Body of pancreas (tissue), 4 donors: ENCODE results near the gene PDZD4.

Experiments used
- POLR2A ChIP-seq, 3 donors: fragments of 450-650 bp; IDR thresholded peaks; one replicate each; pipeline ENCODE4 v1.6.1; 2016; ENCODE audit warnings: antibody characterized with exemption in 3 of 3, mild to moderate bottlenecking in 2 of 3
- TF ChIP-seq, protein P1 (sequence below), 7 experiments: fragments of 450-650 bp in 4 of 7; fragments of 200-600 bp in 3 of 7; sonication (generic) in 3 of 7; IDR thresholded peaks; one replicate each; pipeline ENCODE4 v1.5.1; 2016 to 2019; ENCODE audit warnings: antibody characterized with exemption in 7 of 7

DNA sequence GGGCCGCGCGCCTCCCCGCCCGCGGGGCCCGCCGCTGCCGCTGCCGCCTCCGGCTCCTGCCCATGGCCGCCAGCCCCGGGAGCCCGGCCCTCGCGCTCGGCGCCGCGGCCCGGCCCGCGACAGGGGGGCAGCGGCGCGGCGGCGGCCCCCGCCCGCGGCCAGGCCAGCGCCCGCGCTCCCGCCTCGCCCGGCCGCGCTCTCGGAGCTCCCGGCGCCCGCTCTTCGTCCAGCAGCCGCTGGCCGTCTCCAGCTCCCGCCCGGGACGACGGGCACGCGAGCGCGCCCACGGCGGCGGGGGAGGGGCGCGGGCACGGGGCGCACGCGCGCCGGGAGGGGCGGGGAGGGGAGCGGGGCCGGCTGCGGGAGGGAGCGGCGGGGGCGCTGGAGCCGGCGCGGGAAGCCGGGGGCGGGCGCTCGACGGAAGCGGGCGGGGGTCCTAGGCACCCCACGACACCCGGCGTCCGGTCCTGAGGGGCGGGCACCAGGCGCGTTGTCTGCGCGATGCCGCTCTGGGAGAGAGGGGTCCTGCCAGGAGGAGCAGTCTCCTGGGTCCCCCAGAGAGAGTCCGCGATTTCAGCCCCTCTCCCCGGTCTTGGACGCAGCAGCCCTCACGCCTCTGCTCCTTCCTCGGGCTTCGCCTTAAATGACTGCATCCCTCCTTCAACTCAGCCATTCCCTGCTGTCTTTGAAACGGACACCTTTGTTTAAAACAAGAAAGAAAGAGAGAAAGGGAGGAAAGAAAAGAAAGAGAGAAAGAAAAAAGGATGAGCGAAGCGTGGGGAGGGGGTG lies 490 bp upstream of the PDZD4 start:
- no peak for TF ChIP-seq POLR2A (IDR thresholded peaks at IDR 0.05)
- TF ChIP-seq, protein P1, sequence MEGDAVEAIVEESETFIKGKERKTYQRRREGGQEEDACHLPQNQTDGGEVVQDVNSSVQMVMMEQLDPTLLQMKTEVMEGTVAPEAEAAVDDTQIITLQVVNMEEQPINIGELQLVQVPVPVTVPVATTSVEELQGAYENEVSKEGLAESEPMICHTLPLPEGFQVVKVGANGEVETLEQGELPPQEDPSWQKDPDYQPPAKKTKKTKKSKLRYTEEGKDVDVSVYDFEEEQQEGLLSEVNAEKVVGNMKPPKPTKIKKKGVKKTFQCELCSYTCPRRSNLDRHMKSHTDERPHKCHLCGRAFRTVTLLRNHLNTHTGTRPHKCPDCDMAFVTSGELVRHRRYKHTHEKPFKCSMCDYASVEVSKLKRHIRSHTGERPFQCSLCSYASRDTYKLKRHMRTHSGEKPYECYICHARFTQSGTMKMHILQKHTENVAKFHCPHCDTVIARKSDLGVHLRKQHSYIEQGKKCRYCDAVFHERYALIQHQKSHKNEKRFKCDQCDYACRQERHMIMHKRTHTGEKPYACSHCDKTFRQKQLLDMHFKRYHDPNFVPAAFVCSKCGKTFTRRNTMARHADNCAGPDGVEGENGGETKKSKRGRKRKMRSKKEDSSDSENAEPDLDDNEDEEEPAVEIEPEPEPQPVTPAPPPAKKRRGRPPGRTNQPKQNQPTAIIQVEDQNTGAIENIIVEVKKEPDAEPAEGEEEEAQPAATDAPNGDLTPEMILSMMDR (IDR thresholded peaks at IDR 0.05), result no peak
